OCI-LY3 (cell line): ENCODE results near the gene INTS6L.

Experiments used
- H2AFZ ChIP-seq: fragments of 200-600, 300-600 bp; shearing (Covaris generic); 2 replicates; pipeline ENCODE4 v1.6.0; 2014; ENCODE audit warnings: antibody characterized with exemption, low read depth, low read length
- H3K27ac ChIP-seq: fragments of 200-600, 300-600 bp; sonication (generic); 2 replicates; pipeline ENCODE4 v1.5.1; 2014; ENCODE audit warnings: mild to moderate bottlenecking, low read length, moderate library complexity, mixed read lengths
- H3K27me3 ChIP-seq: fragments of 200-600, 300-600 bp; sonication (generic); 2 replicates; pipeline ENCODE4 v1.6.1; 2014; ENCODE audit warnings: low read depth, low read length, mixed read lengths
- H3K36me3 ChIP-seq: fragments of 200-600, 300-600 bp; sonication (generic); replicated peaks from 2 replicates; pipeline ENCODE3; 2014; ENCODE audit warnings: low read depth, low read length, mixed read lengths
- H3K4me1 ChIP-seq: fragments of 300-600, 200-600 bp; sonication (generic); 2 replicates; pipeline ENCODE4 v1.6.1; 2014; ENCODE audit warnings: low read length, mixed read lengths
- H3K4me2 ChIP-seq: fragments of 200-600, 300-600 bp; sonication (generic); 2 replicates; pipeline ENCODE4 v1.6.1; 2014; ENCODE audit warnings: low read length, mixed read lengths
- H3K4me3 ChIP-seq: fragments of 300-600, 200-600 bp; sonication (generic); 2 replicates; pipeline ENCODE4 v1.5.1; 2014; ENCODE audit warnings: antibody characterized with exemption, mild to moderate bottlenecking, low read length, moderate library complexity
- H3K79me2 ChIP-seq: fragments of 300-600, 200-600 bp; shearing (Covaris generic); 2 replicates; pipeline ENCODE4 v1.6.1; 2014; ENCODE audit warnings: mild to moderate bottlenecking, low read length, mixed read lengths
- H3K9ac ChIP-seq: fragments of 300-600, 200-600 bp; shearing (Covaris generic); 2 replicates; pipeline ENCODE4 v1.6.0; 2014; ENCODE audit warnings: mild to moderate bottlenecking, low read length, moderate library complexity
- H3K9me3 ChIP-seq: fragments of 200-600, 300-600 bp; shearing (Covaris generic); 2 replicates; pipeline ENCODE4 v1.6.1; 2014; ENCODE audit warnings: low read length, mixed read lengths; ENCODE audit not compliant: insufficient read depth
- H4K20me1 ChIP-seq: fragments of 200-600, 300-600 bp; sonication (generic); 2 replicates; pipeline ENCODE4 v1.6.1; 2016; ENCODE audit warnings: low read length, mixed read lengths; ENCODE audit not compliant: insufficient read depth
- EZH2phosphoT487 ChIP-seq: fragments of 200-600 bp; shearing (Covaris generic); IDR thresholded peaks from 2 replicates; pipeline ENCODE4 v1.6.1; 2018; ENCODE audit warnings: antibody characterized with exemption, mixed run types, low read depth
- TF ChIP-seq, protein P1 (sequence below): fragments of 200-600, 300-600 bp; sonication (generic); IDR thresholded peaks from 2 replicates; pipeline ENCODE4 v1.5.1; 2014; ENCODE audit warnings: antibody characterized with exemption, low read length, low read depth

The INTS6L gene

DNA sequence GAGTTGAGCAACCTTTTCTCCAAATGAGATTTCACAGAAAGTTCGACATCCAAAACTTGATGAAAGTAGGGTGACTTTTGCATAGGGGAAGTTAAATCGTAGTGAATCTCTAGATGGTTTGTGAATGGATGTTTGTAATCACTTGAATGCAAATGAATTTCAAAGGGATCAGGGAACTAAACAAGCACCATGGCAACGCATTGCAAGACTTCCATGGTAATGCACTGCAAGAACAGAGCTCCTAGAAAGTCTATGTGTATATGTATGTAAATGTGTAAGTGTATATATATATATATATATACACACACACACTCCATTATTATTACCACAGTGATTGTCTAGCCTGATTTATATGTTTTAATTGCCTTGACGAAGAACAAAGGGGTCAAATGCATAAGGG lies 27.3 kb downstream of the INTS6L start:
- TF ChIP-seq, protein P1, sequence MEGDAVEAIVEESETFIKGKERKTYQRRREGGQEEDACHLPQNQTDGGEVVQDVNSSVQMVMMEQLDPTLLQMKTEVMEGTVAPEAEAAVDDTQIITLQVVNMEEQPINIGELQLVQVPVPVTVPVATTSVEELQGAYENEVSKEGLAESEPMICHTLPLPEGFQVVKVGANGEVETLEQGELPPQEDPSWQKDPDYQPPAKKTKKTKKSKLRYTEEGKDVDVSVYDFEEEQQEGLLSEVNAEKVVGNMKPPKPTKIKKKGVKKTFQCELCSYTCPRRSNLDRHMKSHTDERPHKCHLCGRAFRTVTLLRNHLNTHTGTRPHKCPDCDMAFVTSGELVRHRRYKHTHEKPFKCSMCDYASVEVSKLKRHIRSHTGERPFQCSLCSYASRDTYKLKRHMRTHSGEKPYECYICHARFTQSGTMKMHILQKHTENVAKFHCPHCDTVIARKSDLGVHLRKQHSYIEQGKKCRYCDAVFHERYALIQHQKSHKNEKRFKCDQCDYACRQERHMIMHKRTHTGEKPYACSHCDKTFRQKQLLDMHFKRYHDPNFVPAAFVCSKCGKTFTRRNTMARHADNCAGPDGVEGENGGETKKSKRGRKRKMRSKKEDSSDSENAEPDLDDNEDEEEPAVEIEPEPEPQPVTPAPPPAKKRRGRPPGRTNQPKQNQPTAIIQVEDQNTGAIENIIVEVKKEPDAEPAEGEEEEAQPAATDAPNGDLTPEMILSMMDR: no peak
- no peak for TF ChIP-seq EZH2phosphoT487
- Histone ChIP-seq H3K4me1 (no peaks in the 10 kb centered on the region), H3K36me3 (peaks cover 11% of the 10 kb centered on the region), H3K79me2 (no peaks in the 10 kb centered on the region), H3K27ac (no peak overlapping the region), H3K4me3 (no peak overlapping the region), H3K4me2 (no peak overlapping the region), H3K9ac (no peak overlapping the region), H3K9me3 (no peaks in the 10 kb centered on the region), H3K27me3 (no peaks in the 10 kb centered on the region), H4K20me1 (no peaks in the 10 kb centered on the region), H2AFZ (no peak overlapping the region)

GRCh38 chrX:135549519-135549918 lies 29.1 kb downstream of the INTS6L start:
- Histone ChIP-seq H4K20me1 (no peaks in the 10 kb centered on the region), H3K27me3 (no peaks in the 10 kb centered on the region), H3K9me3 (no peaks in the 10 kb centered on the region), H3K27ac (no peak overlapping the region), H2AFZ (no peak overlapping the region), H3K79me2 (no peaks in the 10 kb centered on the region), H3K4me1 (no peaks in the 10 kb centered on the region), H3K4me3 (no peak overlapping the region), H3K4me2 (no peak overlapping the region), H3K36me3 (peaks cover 13% of the 10 kb centered on the region), H3K9ac (no peak overlapping the region)
- TF ChIP-seq, protein P1: no peak
- TF ChIP-seq EZH2phosphoT487: no peak

DNA sequence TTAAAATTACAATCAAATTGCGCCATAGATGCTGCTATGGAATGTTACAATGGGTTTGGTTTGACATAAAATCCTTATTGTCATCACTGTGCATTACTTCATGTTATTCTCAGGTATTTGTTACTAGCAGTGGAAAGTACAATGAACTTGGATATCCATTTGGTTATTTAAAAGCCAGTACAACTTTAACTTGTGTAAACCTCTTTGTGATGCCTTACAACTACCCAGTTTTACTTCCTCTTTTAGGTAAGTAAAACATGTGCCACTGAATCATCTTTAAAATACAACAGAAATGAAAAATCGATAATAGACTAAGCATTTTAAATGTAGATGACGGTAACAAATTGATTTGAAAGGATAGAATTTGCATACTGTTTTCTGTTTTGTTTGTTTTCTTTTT lies 35.6 kb downstream of the INTS6L start:
- H3K27me3 ChIP-seq: no peaks in the 10 kb centered on the region
- H3K4me3 ChIP-seq: peak overlapping the region; percentile 23; the same call in 1 of the 2 replicates
- H3K9ac ChIP-seq: no peak overlapping the region
- peak overlapping the region; percentile 41; the same call in 1 of the 2 replicates for H2AFZ ChIP-seq
- H3K9me3 ChIP-seq: no peaks in the 10 kb centered on the region
- TF ChIP-seq, protein P1: no peak
- TF ChIP-seq EZH2phosphoT487: no peak
- H3K27ac ChIP-seq: peak overlapping the region; percentile 25; the same call in 1 of the 2 replicates
- no peaks in the 10 kb centered on the region for H4K20me1 ChIP-seq
- peaks cover 17% of the 10 kb centered on the region for H3K4me1 ChIP-seq
- H3K79me2 ChIP-seq: no peaks in the 10 kb centered on the region
- peaks cover 16% of the 10 kb centered on the region for H3K36me3 ChIP-seq
- H3K4me2 ChIP-seq: peak overlapping the region; percentile 62

GRCh38 chrX:135557344-135557743 lies 36.9 kb downstream of the INTS6L start:
- Histone ChIP-seq H3K27me3 (no peaks in the 10 kb centered on the region), H3K9me3 (no peaks in the 10 kb centered on the region), H3K4me2 (no peak overlapping the region), H3K36me3 (peaks cover 13% of the 10 kb centered on the region), H3K27ac (no peak overlapping the region), H3K9ac (no peak overlapping the region), H3K79me2 (no peaks in the 10 kb centered on the region), H3K4me3 (no peak overlapping the region), H3K4me1 (peaks cover 17% of the 10 kb centered on the region), H2AFZ (no peak overlapping the region), H4K20me1 (no peaks in the 10 kb centered on the region)
- TF ChIP-seq, protein P1: no peak
- TF ChIP-seq EZH2phosphoT487: no peak
